Measurements from ENCODE around the gene NTS. TPM values are rescaled to one million over a fixed set of nuclear protein-coding genes. Genes with fewer than 3 reads are reported as not detected.

Gene NTS
- polyA plus RNA-seq (2012; ENCODE audit: insufficient read length, low read depth) = 0.59 TPM

- TF ChIP-seq POLR2AphosphoS5 (IDR thresholded peaks at IDR 0.05; ENCODE audit: low read depth, low read length) (no peak), FOXP2 (optimal IDR thresholded peaks at IDR 0.05; ENCODE audit: borderline replicate concordance, extremely low read depth, extremely low read length, insufficient read depth) (no peak), SIN3A (IDR thresholded peaks at IDR 0.05; ENCODE audit: borderline replicate concordance, insufficient read depth, low read length) (no peak), TAF1 (IDR thresholded peaks at IDR 0.05; ENCODE audit: borderline replicate concordance, insufficient read depth, low read length) (no peak)
Measured at GRCh38 chr12:85874031-85874461, at the start of gene NTS. NTS (plus strand) TSS chr12:85874295; CDS start chr12:85874404, 109 bp downstream.

GRCh38 chr12:85825746-85826145 lies 48.3 kb upstream of the NTS start:
- TF ChIP-seq TAF1 (IDR thresholded peaks at IDR 0.05; ENCODE audit: borderline replicate concordance, insufficient read depth, low read length) = no peak
- no peak for TF ChIP-seq FOXP2 (optimal IDR thresholded peaks at IDR 0.05; ENCODE audit: borderline replicate concordance, extremely low read depth, extremely low read length, insufficient read depth)
- no peak for TF ChIP-seq POLR2AphosphoS5 (IDR thresholded peaks at IDR 0.05; ENCODE audit: low read depth, low read length)
- no peak for TF ChIP-seq SIN3A (IDR thresholded peaks at IDR 0.05; ENCODE audit: borderline replicate concordance, insufficient read depth, low read length)
- no peak for TF ChIP-seq REST (IDR thresholded peaks at IDR 0.05; ENCODE audit: insufficient read depth in 1 of 2, low read depth in 2 of 2, low read length in 2 of 2)

- no peak for TF ChIP-seq FOXP2 (optimal IDR thresholded peaks at IDR 0.05; ENCODE audit: borderline replicate concordance, extremely low read depth, extremely low read length, insufficient read depth)
- no peak for TF ChIP-seq REST (IDR thresholded peaks at IDR 0.05; ENCODE audit: insufficient read depth in 1 of 2, low read depth in 2 of 2, low read length in 2 of 2)
- no peak for TF ChIP-seq SIN3A (IDR thresholded peaks at IDR 0.05; ENCODE audit: borderline replicate concordance, insufficient read depth, low read length)
- TF ChIP-seq POLR2AphosphoS5 (IDR thresholded peaks at IDR 0.05; ENCODE audit: low read depth, low read length) = no peak
- TF ChIP-seq TAF1 (IDR thresholded peaks at IDR 0.05; ENCODE audit: borderline replicate concordance, insufficient read depth, low read length) = no peak
Measured at GRCh38 chr12:85828576-85828975, 45.5 kb upstream of the NTS start.

GRCh38 chr12:85829391-85829790 lies 44.7 kb upstream of the NTS start:
- no peak for TF ChIP-seq SIN3A (IDR thresholded peaks at IDR 0.05; ENCODE audit: borderline replicate concordance, insufficient read depth, low read length)
- no peak for TF ChIP-seq TAF1 (IDR thresholded peaks at IDR 0.05; ENCODE audit: borderline replicate concordance, insufficient read depth, low read length)
- TF ChIP-seq POLR2AphosphoS5 (IDR thresholded peaks at IDR 0.05; ENCODE audit: low read depth, low read length) = no peak
- no peak for TF ChIP-seq REST (IDR thresholded peaks at IDR 0.05; ENCODE audit: insufficient read depth in 1 of 2, low read depth in 2 of 2, low read length in 2 of 2)
- TF ChIP-seq FOXP2 (optimal IDR thresholded peaks at IDR 0.05; ENCODE audit: borderline replicate concordance, extremely low read depth, extremely low read length, insufficient read depth) = no peak

GRCh38 chr12:85831327-85831990 lies 42.6 kb upstream of the NTS start:
- TF ChIP-seq TAF1 (IDR thresholded peaks at IDR 0.05; ENCODE audit: borderline replicate concordance, insufficient read depth, low read length) = no peak
- TF ChIP-seq POLR2AphosphoS5 (IDR thresholded peaks at IDR 0.05; ENCODE audit: low read depth, low read length) = no peak
- no peak for TF ChIP-seq REST (IDR thresholded peaks at IDR 0.05; ENCODE audit: insufficient read depth in 1 of 2, low read depth in 2 of 2, low read length in 2 of 2)
- TF ChIP-seq FOXP2 (optimal IDR thresholded peaks at IDR 0.05; ENCODE audit: borderline replicate concordance, extremely low read depth, extremely low read length, insufficient read depth) = no peak
- TF ChIP-seq SIN3A (IDR thresholded peaks at IDR 0.05; ENCODE audit: borderline replicate concordance, insufficient read depth, low read length) = no peak

Data from PFSK-1 (cell line).